Measurements from ENCODE around the gene PTPRM.
"Not testable (repeated sequence)": the region's sequence is repeated elsewhere in the genome, so short reads cannot be mapped to it uniquely, and the experiment has no call there.

PTPRM gene

DNA sequence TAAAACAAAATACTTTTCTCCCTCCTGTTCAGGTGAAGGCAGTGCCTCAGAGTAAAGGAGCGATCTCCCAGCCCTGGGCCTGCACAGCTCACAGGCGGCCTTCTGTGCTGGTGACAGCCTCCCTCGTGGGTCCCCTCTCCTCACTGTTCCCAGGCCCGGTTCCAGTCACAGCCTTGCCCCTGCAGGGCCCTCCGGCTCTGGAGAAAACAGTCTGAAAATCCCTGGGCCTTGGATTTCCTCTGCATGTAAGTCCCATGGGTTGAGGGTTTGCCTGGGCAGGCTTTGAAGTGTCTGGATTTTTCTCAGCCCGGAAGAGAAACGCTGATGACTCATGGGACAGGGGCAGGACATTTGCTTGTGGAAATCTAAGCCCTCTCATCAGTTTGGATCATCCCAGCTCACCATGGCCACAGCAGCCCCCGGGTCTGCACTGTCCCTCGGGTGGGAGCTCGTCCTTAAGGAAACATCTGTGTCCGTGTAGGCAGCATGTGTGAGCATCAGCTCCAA is 856.0 kb downstream of the PTPRM start:
- DNase-seq, result no peak

DNA sequence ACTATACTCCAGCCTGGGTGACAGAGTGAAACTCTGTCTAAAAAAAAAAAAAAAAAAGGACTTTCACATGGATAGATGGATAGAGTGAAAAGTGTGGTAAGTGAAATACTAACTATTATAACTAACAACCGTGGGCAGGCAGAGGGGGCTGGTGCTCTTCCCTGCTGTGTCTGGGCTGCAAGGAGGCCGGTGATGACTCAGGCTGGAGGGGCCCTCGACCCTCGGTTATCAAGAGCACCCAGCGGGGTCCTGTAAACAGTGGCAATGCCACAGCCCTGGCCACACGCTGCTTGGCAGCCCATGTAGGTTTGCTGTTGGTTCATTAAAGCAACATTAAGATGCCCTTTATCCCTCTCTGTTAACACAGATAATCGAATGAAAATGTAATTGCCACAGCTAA is 857.4 kb downstream of the PTPRM start:
- DNase-seq, result no peak

DNA sequence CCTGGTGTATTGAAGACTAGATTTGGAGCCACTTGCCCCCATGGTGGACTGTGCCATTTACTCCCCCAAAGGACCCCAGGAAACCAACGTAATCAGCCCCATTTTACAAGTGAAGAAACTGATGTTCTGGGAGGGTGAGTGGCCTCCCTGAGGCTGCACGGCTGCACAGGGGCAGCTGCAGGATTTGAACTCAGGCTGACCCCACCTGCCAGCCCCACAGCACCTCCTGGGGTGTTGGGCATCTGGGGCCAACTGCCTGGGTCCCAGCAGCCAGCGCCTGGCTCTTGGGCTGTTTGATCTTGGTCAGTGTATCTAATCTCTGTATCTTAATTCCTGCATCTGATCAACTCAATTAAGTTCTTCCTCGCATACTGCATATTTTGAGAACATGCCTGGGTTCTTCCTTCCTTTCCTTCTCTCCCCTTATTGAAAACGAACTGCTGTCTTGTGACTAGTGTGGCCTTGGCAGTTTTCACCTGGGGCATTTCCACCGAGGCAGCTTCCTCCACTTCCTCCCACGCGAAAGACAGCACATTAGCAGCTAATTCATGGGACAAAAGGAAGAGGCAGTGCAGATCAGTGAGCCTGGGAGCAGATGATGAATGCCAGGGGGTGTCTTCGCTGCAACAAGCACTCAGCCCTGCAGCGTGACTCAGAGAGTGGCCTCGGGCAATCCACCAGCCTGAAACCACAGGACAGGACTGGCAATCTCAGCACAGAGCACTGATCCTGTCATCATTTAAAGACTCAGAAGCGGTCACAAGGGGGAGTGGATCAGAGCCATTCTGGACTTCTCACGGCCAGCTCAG is 858.0 kb downstream of the PTPRM start:
- DNase-seq, result peak; percentile 67

DNA sequence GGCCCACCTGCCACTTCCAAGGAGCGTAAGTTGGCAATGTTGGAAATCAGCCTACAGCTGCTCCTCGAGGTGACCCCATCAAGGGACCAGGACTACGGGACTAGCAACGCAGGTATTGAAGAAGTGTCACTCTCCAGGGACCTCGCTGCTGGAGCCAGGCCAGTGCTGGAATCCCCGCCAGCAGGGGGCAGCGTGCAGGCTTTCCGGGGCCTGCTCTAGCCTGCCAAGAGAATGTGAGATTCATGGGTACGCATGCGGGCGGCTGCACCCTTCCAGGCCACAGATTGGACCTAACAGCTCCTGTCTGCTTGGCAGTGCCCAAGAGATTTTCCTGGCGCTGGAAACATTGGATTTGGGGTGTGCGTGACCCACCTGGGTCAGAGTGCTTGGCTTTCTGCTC is 859.3 kb downstream of the PTPRM start:
- DNase-seq, result peak; percentile 34

DNA sequence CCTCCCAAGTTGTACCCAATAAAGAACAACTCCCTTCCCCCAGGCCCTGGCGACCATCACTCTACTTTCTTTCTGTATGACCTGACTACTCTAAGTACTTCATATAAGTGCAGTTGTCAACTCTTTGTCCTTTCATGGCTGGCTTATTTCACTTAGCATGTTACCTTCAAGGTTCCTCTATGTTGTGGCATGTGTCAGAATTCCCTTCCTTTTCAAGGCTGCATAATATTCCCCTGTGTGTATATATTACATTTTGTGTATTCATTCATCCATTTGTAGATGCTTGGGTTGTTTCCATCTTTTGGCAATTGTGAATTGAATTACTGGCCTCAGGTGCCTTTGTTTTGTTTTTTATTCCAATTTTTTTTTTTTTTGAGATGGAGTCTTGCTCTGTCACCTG is 860.2 kb downstream of the PTPRM start:
- no peak for DNase-seq

DNA sequence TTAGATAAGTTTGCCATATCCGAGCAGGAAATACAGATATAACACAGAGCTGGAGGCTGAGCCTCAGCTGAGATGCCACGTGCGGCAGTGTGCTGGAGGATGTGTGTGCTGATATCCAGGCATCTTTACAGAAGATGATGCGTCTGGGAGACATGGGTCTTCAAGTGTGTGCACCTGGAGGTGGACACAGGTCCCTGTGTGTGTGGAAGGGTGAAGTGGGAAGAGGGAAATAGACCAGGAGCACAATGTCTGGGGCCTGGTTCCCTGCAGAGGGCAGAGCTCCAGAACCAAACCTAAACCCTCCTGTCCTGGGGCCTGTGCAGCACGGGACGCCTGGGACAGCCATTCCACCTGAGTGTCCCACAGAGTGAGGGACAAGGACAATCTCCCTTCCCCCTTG is 861.8 kb downstream of the PTPRM start:
- DNase-seq, result no peak

DNA sequence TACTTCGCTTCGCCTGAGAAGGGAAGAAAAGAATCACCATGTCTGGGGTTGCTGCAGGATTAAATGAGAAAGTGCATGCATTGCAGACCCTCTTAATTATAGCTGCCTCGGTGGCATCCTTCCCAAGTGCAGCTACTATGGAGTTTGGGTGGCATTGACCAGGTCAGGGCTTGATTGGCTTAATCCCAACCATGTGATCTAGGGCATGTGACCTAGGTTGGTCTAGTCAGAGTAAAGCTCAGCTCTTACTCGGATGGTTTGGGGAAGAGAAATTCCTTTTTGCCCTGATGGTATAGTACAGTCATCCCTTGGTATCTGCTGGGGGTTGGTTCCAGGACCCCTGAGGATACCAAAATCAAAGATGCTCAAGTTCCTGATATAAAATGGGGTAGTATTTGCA is 863.9 kb downstream of the PTPRM start:
- no peak for DNase-seq

DNA sequence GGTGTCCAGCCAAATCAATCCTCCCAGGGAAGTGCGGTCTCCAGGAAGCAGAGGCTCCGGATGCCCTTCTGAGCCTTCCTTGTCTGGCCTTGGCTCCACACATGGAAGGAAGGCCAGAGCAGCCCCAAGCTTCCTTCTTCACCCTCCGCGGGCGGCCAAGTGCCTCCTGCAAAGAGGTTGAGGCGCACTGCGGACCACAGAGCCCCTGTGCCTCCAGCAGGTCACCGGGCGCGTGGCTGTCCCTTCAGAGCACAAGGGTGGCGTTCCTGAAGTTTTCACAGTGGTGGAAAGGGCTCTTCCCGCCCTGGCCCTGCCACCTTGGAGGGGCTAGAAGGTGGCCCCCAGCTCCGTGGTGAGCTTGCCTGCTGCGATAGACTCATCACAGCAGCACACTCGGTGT is 866.2 kb downstream of the PTPRM start:
- DNase-seq, result no peak

DNA sequence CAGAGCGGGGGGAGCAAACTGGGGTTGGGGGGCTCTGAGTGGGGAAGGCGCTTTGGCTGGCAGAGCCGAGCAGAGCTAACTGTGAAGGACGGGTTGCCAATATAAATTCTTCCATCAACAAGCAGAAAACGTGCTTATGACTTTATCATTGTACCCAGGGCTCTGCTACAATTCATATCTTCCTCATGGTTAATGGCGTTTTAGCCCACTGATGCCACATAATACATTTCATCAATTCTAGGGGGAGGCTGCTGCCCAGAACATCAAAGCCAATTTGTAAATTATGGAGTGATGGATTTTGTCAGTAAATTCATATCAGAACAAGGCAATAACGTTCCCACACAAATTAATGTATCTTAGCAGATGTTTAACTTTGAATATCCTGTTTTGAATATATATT is 866.7 kb downstream of the PTPRM start:
- no peak for DNase-seq

DNA sequence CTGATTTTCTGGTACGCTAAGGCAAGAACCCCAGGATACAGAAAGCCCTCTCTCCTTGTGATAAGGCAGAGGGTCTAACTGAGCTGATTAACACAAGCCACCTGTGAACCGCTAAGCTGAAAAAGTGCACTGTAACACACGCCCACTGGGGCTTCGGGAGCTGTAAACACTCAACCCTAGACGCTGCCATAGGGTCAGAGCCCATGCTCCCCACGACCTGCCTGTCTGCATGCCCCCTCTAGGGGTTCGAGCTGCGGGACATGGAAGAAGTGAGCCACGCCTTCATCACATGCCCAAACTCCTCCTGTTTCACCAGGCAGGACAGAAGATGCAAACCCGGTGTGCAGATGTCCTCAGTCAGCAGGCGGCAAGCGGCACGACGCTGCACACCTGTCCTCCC is 868.3 kb downstream of the PTPRM start:
- DNase-seq, result no peak

DNA sequence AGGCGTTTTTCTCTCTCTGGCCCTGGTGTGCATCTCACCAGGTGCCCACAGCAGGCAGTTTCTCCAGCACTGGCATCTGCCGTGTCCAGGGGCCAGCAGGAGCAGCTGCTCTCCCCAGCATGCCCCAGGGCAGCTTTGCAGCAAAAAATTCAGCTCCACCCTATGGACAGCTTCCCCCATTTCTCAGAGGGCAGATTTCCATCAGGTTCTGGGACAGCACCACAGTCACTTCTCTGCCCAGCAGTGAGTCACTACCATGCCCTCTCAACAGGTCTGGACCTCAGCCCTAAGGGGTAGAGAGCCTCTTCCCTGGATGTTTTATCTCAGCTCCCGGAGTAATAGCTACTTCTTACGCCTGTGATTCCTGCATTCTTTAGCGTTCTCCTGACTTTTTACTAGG is 871.9 kb downstream of the PTPRM start:
- no peak for DNase-seq

DNA sequence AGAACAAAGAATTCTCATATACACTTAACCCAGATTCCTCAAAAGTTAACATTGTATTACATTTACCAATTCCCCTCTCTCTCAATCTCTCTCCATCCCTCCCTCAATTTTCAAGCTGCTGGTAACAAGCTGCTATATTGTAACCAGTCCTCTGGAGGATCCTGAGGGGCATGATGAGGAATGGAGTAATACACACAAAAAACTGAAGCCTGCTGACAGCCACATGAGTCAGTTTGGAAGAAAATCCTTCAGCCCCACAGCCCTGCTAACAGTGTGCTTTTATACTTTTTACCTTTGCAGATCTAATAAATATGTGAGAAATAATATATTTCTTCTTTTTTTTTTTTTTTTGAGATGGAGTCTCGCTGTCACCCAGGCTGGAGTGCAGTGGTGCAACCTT is 876.4 kb downstream of the PTPRM start:
- DNase-seq, result no peak

DNA sequence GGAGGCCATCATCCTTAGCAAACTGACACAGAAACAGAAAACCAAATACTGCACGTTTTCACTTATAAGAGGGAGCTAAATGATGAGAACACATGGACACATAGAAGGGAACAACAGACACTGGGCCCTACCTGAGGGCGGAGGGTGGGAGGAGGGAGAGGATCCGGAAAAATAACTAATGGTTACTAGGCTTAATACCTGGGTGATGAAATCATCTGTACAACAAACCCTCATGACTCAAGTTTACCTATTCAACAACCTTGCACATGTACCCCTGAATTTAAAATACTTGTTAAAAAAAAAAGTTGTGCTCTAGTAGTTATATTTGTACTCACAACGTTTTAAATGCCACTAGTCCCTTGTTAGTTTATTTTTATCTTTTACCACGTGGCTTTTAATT is 879.8 kb downstream of the PTPRM start:
- DNase-seq, result not testable (repeated sequence)

DNA sequence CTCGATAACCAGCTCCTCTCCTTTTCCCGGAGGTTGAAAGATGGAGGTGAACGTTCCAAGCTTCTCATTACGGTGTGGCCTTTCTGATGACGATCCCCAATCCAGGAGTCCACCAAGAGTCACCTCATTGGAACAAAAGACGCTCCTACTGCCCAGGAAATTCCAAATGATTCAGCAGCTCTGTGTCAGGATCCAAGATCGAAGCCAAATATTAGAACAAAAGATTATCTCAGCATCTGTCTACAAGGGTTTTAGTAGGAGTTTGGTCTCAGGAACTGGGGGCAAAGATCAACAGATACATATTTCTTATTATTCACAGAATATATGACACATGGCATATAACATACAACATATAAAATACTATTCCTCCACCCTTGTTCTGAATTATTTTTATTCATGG is 881.0 kb downstream of the PTPRM start:
- DNase-seq, result no peak

DNA sequence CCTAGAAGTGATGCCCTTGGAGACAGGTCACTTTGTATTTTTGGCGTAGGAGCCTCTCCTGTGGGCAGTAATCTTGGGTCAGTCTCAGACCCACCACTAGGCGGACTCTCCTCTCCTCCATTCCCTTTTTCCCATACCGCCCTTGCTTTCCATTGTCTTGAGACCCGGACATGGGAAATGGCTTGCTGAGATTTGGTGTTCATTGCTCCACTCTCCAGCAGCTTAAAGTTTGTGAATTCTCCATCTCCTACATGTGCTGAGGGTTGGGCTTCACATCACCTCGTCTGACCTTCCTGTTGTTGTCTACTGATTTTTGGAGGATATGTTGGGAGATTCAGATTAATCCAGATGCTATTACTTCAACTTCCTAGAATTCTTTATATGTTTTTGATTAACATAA is 882.9 kb downstream of the PTPRM start:
- no peak for DNase-seq

DNA sequence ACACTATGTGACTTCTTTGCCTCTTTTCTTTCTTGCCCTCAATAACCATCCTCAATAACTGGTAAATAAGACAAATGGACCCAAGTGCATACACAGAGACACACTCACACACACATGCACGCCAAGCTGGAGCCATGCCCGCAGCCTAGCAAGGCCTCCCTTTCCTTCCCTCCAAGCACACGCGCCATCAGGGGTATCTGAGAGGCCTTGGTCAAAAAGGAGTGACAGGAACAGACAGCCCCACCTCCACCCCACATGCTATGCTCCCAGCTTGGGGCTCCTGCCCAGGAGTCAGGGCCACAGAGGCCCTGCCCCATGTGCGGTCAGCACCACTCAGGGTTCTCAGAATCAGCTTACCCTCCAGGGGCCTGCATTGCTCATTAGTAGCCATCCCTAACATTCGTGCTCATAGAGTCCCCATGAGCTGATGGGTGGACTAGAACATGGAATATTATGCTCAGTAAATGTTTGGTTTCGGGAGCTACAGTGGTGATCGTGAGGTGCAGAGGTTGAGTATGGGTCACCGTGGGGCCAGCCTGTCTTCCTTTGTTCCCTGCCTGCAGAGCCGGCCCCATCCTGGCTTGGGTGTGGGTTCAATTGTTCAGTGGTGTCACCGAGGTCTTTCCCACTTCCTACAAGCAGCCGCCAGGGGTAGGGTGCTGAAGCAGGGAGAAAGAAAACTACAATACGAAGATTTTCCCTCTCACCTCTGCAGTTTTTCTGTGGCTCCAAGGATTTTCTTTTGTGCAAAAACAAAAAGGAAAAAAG is 884.0 kb downstream of the PTPRM start:
- no peak for DNase-seq

DNA sequence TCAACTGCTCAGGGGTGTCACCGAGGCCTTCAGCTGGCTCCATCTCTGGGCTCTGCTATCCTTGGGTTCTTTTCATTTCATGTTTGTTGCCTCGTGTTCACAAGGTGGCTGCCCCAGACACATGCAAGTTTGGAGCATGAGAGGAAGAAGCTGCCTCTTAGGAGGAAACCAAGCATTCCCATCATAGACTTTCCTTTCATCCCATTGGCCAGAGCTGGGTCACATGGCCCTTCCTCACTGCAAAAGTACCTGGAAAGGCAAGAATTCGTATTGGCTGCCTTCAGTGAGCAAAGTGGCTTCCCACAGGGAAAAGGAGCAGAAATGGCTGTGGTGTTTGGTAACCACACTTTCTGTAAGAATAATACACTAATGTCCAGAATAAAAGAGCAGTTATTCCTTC is 886.4 kb downstream of the PTPRM start:
- DNase-seq, result no peak

DNA sequence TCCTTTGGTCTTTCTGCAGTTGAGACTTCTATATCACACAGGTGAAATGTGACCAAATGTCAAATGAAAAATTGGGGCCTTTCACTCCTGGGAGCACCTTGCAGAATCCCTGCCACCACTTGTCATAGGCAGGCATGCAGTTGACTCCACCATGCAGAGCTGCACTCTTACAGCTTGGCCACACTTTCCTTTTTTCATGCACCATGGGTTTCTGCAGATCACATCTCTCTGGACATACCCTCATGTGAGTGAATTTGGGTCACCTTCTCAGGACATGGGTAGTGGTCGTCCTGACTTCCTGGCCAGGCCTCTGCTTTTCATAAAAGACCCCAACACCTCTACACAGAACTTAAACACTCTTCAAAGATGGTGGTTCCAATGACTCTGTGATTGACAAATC is 887.0 kb downstream of the PTPRM start:
- no peak for DNase-seq

DNA sequence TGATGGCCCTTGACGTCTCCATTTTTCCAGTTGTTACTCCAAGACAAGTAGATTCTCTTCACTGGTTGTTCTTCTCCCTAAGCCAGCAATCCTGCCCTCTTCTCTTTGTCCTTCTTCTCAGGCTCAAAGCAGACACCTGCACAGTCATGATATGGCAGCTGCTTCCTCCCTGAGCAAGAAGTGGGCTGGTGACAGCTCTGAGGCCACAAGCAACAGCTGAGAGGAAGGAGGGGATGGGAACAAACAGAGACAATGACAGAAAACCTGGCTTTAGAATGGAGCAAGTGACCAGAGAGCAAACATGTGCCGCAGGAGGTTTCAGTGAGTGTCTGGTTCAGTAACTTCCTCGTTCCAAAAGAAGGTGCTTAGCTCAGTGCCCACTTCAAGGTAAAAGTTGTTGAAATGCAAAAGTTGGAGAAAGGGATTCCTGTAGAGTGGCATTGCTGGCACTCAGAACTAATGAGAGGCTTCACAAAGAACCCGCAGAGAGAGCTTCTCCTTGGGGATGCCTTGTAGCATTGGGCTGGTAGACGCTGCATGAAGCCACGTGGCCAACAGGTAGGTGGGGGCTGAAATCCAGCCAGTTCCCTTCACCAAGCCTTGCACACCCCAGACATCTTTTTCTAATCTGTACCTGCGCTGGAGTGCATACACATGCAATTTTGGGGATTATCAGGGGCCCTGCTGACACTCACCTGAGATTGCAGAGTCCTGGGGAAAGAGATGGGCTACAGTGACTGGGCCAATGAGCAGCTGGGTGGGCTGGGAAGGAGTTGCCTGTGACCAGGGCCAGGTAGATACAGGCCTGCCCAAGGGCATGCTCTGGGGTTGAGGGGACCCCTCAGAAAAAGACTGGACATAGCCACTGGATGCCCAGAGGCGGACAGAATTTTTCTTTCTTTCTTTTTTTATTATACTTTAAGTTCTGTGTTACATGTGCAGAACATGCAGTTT is 888.8 kb downstream of the PTPRM start:
- no peak for DNase-seq

All from NCI-H345 (cell line).